ENCODE data around the gene IGSF21.

Gene IGSF21

DNA sequence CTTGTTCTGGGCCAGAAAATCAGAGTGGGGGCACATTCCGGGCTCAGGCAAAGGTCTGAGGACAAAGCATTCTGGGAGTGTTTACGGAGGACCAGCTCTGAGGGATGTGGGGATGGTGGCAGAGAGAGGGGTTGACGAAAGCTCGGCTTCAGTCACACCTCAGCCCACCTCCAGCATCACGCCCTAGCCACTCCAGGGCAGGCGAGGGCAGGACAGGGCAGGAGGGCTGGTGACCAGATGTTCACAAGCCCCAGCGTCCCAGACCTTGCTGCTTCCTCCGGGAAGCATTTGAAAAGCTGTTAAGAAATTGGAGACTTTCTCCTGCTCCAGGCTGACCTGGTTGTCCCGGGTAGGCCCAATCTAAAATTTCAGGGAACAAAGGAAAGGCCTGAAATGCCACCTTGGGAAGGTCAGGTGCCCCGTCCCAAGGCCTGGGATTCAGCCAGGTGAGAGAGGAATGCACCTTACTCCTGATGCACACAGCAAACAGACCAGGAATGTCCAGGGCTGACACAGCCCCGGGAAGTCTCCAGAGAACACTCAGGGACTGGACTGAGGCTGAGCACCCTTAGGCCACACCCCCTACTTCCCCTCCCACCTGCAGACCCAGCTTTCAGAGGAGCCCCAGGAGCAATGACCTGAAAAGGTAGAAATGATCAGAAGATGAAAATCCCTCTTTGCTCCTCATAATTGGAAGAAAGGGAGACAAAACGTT is 301.2 kb downstream of the IGSF21 start:
- peaks cover 6% of the 10 kb centered on the region for H3K9me3 ChIP-seq (ENCODE audit: control insufficient read depth, low read depth, low read length)
- no peak overlapping the region for H3K4me3 ChIP-seq (ENCODE audit: low read length)
- no peak overlapping the region for H3K27ac ChIP-seq (ENCODE audit: low read length)
- no peak overlapping the region for H3K9ac ChIP-seq (ENCODE audit: low read length)
- no peaks in the 10 kb centered on the region for H3K36me3 ChIP-seq (ENCODE audit: control insufficient read depth, low read depth, low read length)
- no peaks in the 10 kb centered on the region for H3K27me3 ChIP-seq (ENCODE audit: control insufficient read depth, insufficient read depth, low read length)
- peaks cover 15% of the 10 kb centered on the region for H3K4me1 ChIP-seq (ENCODE audit: control insufficient read depth, low read depth, low read length)

DNA sequence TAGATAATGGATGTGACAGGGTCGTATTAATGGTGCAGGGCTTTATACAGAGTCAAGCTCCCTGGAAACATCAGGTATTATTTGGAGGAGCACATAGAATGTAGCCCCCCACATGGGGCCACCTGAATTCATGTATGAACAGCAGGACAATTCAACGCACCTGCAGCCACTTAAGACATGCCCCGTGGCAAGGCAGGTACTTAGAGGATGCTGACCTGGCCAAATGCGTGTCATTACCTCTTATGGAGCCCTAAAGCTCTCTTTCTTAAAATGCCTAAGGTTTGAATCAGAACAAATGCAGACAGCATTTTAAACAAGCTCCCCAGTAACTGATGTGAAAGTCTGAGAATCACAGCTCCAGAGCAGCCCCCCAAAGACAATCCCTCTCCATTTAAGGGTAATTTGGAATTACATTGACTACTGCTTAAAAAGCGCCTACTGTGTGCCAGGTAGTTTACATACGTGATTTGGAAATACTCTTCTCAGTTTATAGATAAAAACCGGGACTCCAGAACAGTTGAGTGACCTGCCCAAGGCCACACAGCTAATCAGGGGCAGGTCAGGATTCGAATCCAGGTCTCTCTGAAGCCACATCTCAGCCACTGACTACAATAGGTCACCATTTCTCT is 302.1 kb downstream of the IGSF21 start:
- Histone ChIP-seq H3K36me3 (ENCODE audit: control insufficient read depth, low read depth, low read length) (no peaks in the 10 kb centered on the region), H3K27ac (ENCODE audit: low read length) (no peak overlapping the region), H3K9me3 (ENCODE audit: control insufficient read depth, low read depth, low read length) (peaks cover 6% of the 10 kb centered on the region), H3K4me3 (ENCODE audit: low read length) (no peak overlapping the region), H3K27me3 (ENCODE audit: control insufficient read depth, insufficient read depth, low read length) (no peaks in the 10 kb centered on the region), H3K9ac (ENCODE audit: low read length) (no peak overlapping the region), H3K4me1 (ENCODE audit: control insufficient read depth, low read depth, low read length) (peaks cover 15% of the 10 kb centered on the region)

DNA sequence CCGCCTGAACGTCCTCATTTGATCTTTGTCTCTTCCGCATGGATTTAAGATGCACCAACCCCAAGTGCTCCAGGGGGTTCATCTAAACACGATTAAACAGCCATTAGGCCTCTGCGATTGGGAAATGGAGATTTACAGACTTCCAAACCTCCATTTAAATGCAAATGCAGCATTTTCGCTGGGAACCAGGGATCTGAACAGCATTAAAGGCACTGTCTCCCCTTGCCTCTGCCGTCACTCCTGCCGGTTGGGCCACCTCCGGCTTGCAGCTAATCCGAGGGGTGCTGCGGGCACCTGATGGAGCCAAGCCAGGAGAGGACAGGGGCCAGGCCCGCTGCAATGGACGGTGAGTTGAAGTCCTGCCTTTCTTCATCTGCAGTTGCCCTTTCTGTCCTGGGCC is 302.8 kb downstream of the IGSF21 start:
- H3K9me3 ChIP-seq (ENCODE audit: control insufficient read depth, low read depth, low read length) = peaks cover 6% of the 10 kb centered on the region
- no peak overlapping the region for H3K9ac ChIP-seq (ENCODE audit: low read length)
- H3K4me1 ChIP-seq (ENCODE audit: control insufficient read depth, low read depth, low read length) = peaks cover 15% of the 10 kb centered on the region
- no peak overlapping the region for H3K27ac ChIP-seq (ENCODE audit: low read length)
- H3K36me3 ChIP-seq (ENCODE audit: control insufficient read depth, low read depth, low read length) = no peaks in the 10 kb centered on the region
- no peak overlapping the region for H3K4me3 ChIP-seq (ENCODE audit: low read length)
- H3K27me3 ChIP-seq (ENCODE audit: control insufficient read depth, insufficient read depth, low read length) = no peaks in the 10 kb centered on the region

DNA sequence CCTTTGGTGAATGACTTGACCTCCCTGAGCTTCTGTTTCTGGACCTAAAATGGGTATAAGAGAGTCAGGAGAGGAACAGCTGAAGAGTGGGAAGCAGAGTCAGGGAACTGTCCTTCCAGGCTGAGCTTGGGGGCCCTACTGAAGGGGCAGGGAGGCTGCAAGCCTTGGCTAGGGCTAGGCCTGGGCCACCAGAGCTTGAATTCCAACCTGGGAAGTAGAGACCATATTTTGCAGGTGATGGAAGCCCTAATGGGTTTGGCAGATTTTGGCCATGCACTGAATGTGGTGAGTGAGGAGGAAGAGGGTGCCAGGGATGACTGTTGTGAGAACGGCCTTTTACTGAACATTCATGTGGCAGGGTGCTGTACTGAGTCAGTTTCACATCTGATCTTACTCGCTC is 303.7 kb downstream of the IGSF21 start:
- H3K27ac ChIP-seq (ENCODE audit: low read length) = no peak overlapping the region
- no peak overlapping the region for H3K4me3 ChIP-seq (ENCODE audit: low read length)
- no peak overlapping the region for H3K9ac ChIP-seq (ENCODE audit: low read length)
- peaks cover 15% of the 10 kb centered on the region for H3K4me1 ChIP-seq (ENCODE audit: control insufficient read depth, low read depth, low read length)
- no peaks in the 10 kb centered on the region for H3K27me3 ChIP-seq (ENCODE audit: control insufficient read depth, insufficient read depth, low read length)
- no peaks in the 10 kb centered on the region for H3K36me3 ChIP-seq (ENCODE audit: control insufficient read depth, low read depth, low read length)
- peaks cover 6% of the 10 kb centered on the region for H3K9me3 ChIP-seq (ENCODE audit: control insufficient read depth, low read depth, low read length)

DNA sequence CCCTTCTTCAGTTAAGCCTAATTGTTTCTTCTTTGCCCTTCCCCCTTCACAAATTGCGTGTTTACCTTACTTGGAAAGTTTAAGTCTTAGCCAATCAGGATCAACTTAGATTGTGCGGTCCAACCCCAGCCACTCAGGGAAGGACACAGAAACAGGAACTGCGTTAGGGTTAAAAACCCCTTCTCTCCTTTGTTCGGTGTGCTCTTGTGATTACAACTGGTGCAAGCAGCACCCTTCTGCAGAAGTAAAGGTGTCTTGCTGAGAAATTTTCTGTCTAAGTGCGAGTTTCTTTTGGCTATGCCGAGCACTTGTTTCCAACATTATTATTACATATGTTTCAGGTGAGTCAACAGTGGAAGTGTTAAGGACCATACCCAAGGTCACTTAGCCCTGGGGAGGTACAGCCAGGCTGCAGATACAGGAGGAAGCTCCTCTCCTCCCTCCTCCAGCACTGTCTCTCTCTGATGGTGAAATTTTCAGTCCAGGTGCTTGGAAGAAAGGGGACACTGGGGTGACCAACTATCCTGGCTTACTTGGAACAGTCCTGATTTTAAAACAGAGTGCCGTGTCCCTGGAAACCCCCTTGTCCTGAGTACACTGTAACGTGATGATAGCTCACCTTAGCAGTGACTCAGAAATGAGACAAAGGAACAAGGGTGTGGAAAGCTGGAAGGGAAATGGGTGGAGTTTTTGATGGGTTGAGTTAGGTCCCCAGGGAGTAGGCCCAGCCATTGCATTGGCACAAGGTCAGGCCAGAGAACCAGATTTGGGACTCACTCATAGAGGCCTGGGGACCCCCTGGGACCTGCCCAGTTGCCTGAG is 304.4 kb downstream of the IGSF21 start:
- H3K9ac ChIP-seq (ENCODE audit: low read length) = no peak overlapping the region

DNA sequence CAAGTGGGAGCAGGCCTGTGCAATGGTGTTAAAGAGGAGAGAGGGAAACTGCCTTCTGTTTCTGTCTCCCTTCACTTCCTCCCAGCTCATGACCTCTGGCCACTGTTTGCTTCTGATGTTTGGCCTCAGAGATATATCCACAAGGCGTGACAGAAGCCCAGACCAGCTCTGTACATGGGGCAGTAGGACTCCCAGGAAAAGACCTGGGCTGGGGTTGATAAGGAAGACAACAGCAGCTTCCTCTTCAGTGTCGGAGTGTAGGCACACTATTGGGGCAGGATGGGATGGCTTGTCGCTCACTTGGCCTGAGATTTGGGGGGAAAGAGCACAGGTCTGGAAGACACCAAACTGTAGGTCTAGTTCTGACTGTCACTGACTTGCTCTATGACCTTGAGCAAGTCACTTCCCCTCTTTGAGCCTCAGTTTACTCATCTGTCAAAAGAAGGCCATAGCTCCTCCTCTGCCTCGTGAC is 305.3 kb downstream of the IGSF21 start:
- Histone ChIP-seq H3K36me3 (ENCODE audit: control insufficient read depth, low read depth, low read length) (no peaks in the 10 kb centered on the region), H3K27me3 (ENCODE audit: control insufficient read depth, insufficient read depth, low read length) (no peaks in the 10 kb centered on the region)

More for the DNA sequence above, 304.4 kb downstream of the IGSF21 start:
- Histone ChIP-seq H3K27me3 (ENCODE audit: control insufficient read depth, insufficient read depth, low read length) (no peaks in the 10 kb centered on the region), H3K4me1 (ENCODE audit: control insufficient read depth, low read depth, low read length) (peaks cover 20% of the 10 kb centered on the region), H3K4me3 (ENCODE audit: low read length) (no peak overlapping the region), H3K9me3 (ENCODE audit: control insufficient read depth, low read depth, low read length) (peaks cover 6% of the 10 kb centered on the region), H3K36me3 (ENCODE audit: control insufficient read depth, low read depth, low read length) (no peaks in the 10 kb centered on the region), H3K27ac (ENCODE audit: low read length) (no peak overlapping the region)

DNA sequence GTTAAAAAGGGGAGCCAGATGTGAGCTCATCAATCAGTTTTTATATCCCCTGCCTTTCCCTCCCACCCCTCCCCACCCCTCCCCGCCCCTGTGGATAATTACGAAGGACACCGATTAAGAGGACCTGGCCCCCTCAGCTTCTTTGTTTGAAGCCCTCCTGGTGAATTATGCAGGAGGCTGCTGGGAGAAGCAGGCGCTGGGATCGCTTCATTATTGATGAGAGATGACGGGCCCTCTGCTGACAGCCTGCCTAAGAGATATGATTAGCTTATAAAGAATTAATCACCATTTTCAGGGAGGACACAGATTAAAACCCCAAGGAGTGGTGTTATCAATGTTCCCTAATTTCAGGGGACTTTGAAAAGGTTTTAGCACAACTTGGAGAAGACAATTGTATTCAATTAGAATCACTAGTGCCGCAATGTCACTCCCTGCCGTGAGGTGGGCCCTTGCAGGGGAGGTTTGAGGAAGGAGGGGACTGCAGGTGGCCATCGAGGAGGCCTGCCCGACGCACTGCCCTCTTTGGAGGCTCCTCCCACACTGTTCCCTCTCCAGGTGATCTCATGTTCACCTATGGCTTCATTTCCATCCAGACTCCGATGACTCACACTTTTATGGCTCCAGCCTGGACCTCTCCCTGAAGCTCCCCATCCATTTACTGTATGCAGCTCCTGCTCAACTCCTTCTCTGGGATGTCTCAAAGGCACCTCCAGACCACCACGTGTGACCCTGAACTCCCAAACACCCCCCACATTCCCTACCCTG is 306.1 kb downstream of the IGSF21 start:
- Histone ChIP-seq H3K36me3 (ENCODE audit: control insufficient read depth, low read depth, low read length) (no peaks in the 10 kb centered on the region), H3K27ac (ENCODE audit: low read length) (no peak overlapping the region), H3K4me3 (ENCODE audit: low read length) (no peak overlapping the region), H3K27me3 (ENCODE audit: control insufficient read depth, insufficient read depth, low read length) (no peaks in the 10 kb centered on the region), H3K4me1 (ENCODE audit: control insufficient read depth, low read depth, low read length) (peaks cover 32% of the 10 kb centered on the region), H3K9ac (ENCODE audit: low read length) (no peak overlapping the region), H3K9me3 (ENCODE audit: control insufficient read depth, low read depth, low read length) (peaks cover 6% of the 10 kb centered on the region)

More for the DNA sequence above, 305.3 kb downstream of the IGSF21 start:
- H3K4me1 ChIP-seq (ENCODE audit: control insufficient read depth, low read depth, low read length) = peaks cover 28% of the 10 kb centered on the region
- no peak overlapping the region for H3K9ac ChIP-seq (ENCODE audit: low read length)
- H3K9me3 ChIP-seq (ENCODE audit: control insufficient read depth, low read depth, low read length) = peaks cover 6% of the 10 kb centered on the region
- H3K4me3 ChIP-seq (ENCODE audit: low read length) = no peak overlapping the region
- no peak overlapping the region for H3K27ac ChIP-seq (ENCODE audit: low read length)

DNA sequence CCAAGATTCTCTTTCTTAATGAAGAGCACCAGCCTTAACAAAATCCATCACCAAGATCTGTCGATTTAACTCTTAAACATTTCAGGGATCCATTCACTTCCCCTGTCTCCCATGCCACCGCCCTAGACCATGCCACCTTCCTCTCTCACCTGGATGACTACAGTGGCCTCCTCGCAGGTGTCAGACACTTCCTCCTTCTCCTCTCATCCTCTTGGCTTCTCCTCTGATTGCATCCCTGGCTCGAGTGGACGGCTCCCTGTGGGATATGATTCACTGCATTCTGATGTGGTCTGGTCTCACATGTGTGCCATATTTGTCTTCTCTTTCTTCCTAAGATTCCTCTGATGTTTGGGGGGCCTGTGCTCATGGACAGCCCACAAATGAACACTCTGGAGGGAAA is 306.7 kb downstream of the IGSF21 start:
- no peaks in the 10 kb centered on the region for H3K27me3 ChIP-seq (ENCODE audit: control insufficient read depth, insufficient read depth, low read length)
- H3K4me3 ChIP-seq (ENCODE audit: low read length) = no peak overlapping the region
- no peak overlapping the region for H3K27ac ChIP-seq (ENCODE audit: low read length)
- H3K9ac ChIP-seq (ENCODE audit: low read length) = no peak overlapping the region
- H3K36me3 ChIP-seq (ENCODE audit: control insufficient read depth, low read depth, low read length) = no peaks in the 10 kb centered on the region
- H3K4me1 ChIP-seq (ENCODE audit: control insufficient read depth, low read depth, low read length) = peaks cover 32% of the 10 kb centered on the region
- peaks cover 6% of the 10 kb centered on the region for H3K9me3 ChIP-seq (ENCODE audit: control insufficient read depth, low read depth, low read length)

DNA sequence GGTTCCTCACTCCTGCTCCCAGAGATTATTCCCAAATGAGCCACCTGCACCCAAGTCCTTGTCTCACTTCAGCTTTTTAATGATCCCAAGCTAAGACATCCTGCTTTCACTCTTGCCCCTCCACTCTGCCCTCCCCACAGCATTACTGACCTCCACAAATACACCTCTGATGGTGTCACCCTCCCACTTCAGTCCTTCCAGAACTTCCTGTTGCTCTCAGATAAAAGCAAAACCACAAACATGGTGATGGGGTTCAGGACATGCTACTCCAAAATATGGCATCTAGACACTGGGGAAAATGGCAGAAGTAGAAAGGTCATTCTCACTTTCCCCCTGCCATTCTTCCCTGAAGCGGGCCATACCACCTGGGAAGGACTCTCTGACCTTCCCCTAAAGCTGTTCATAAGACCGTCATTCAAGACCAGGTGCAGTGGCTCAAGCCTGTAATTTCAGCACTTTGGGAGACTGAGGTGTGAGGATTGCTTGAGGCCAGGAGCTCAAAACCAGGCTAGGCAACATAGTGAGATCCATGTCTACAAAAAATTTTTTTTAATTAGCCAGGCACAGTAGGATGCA is 307.4 kb downstream of the IGSF21 start:
- no peak overlapping the region for H3K9ac ChIP-seq (ENCODE audit: low read length)
- peaks cover 6% of the 10 kb centered on the region for H3K9me3 ChIP-seq (ENCODE audit: control insufficient read depth, low read depth, low read length)
- H3K4me3 ChIP-seq (ENCODE audit: low read length) = no peak overlapping the region
- H3K4me1 ChIP-seq (ENCODE audit: control insufficient read depth, low read depth, low read length) = peaks cover 34% of the 10 kb centered on the region
- H3K27me3 ChIP-seq (ENCODE audit: control insufficient read depth, insufficient read depth, low read length) = no peaks in the 10 kb centered on the region
- H3K27ac ChIP-seq (ENCODE audit: low read length) = no peak overlapping the region
- H3K36me3 ChIP-seq (ENCODE audit: control insufficient read depth, low read depth, low read length) = no peaks in the 10 kb centered on the region

DNA sequence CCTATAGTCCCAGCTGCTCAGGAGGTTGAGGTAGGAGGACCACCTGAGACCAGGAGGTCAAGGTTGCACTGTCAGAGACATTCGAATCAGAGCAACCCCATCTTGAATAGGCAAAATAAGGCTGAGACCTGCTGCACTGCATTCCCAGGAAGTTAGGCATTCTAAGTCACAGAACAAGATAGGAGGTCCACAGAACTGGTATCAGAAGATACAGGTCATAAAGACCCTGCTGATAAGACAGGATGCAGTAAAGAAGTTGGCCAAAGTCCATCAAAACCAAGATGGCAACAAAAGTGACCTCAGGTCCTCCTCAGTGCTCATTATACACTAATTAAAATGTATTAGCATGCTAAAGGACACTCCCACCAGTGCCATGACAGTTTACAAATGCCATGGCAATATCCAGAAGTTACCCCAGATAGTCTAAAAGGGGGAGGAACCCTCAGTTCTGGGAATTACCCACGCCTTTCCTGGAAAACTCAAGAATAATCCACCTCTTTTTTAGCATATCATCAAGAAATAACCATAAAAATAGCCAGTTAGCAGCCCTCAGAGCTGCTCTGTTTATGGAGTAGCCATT is 307.9 kb downstream of the IGSF21 start:
- no peaks in the 10 kb centered on the region for H3K27me3 ChIP-seq (ENCODE audit: control insufficient read depth, insufficient read depth, low read length)
- H3K36me3 ChIP-seq (ENCODE audit: control insufficient read depth, low read depth, low read length) = no peaks in the 10 kb centered on the region
- peaks cover 6% of the 10 kb centered on the region for H3K9me3 ChIP-seq (ENCODE audit: control insufficient read depth, low read depth, low read length)
- H3K4me1 ChIP-seq (ENCODE audit: control insufficient read depth, low read depth, low read length) = peaks cover 39% of the 10 kb centered on the region
- H3K9ac ChIP-seq (ENCODE audit: low read length) = no peak overlapping the region
- H3K4me3 ChIP-seq (ENCODE audit: low read length) = no peak overlapping the region
- H3K27ac ChIP-seq (ENCODE audit: low read length) = no peak overlapping the region

Measured in iPS-18a (cell line).